GM12878 (cell line): ENCODE measurements around the gene TTLL12. TPM values are rescaled to one million over a fixed set of nuclear protein-coding genes. Genes with fewer than 3 reads are reported as not detected.

Experiments
- ATAC-seq: fragments of 200-7000 bp; cut with Tn5 transposase; 3 replicates; pipeline ENCODE4 v1.9.1; 2020; ENCODE audit warnings: mild to moderate bottlenecking, moderate library complexity
- BruUV-seq: library from RNA; stranded (reverse); fragments of 400-500 nt; replicated peaks from 2 replicates; lab custom pipeline; 2021; lab: Mats Ljungman, UMichigan
- CTCF ChIA-PET: fragments of 300-600 bp; sonication (Branson Sonifier 250); formaldehyde crosslinking; extraction: SDS; loops from one replicate; lab custom pipeline; 2021; ENCODE audit warnings: inconsistent platforms; lab: Yijun Ruan, JAX
- POLR2A ChIA-PET: fragments of 350-600 bp; formaldehyde crosslinking; extraction: SDS; loops from one replicate; lab custom pipeline; 2021; ENCODE audit warnings: inconsistent platforms; lab: Charles Lee
- RAD21 ChIA-PET: fragments of 300-600 bp; sonication (Branson Sonifier 250); formaldehyde crosslinking; loops from one replicate; lab custom pipeline; 2023; ENCODE audit warnings: antibody characterized with exemption; ENCODE audit not compliant: unreplicated experiment; lab: Charles Lee
- SMC1A ChIA-PET: fragments of 300-600 bp; sonication (Branson Sonifier 250); formaldehyde crosslinking; loops from one replicate; lab custom pipeline; 2023; ENCODE audit not compliant: unreplicated experiment, uncharacterized antibody; lab: Charles Lee
- DNase-seq: peaks from one replicate; pipeline ENCODE4 v3.0.0-alpha.2; 2011; ENCODE audit warnings: low read depth, low spot score
- FAIRE-seq: peaks from 3 replicates; lab custom pipeline; 2011; peaks lifted over from hg19 to GRCh38; lab: Jason Lieb, UNC
- H2AFZ ChIP-seq: 2 replicates; pipeline ENCODE4 v1.6.0; 2011; ENCODE audit warnings: low read depth, low read length, control low read depth; ENCODE audit not compliant: control insufficient read depth
- H3K27ac ChIP-seq: 2 replicates; pipeline ENCODE4 v1.5.1; 2011; ENCODE audit warnings: control low read depth; ENCODE audit not compliant: control insufficient read depth, insufficient read depth
- H3K27me3 ChIP-seq, 2 experiments: replicated peaks in 1 of 2; 2 replicates each; pipeline versions ENCODE4 v1.6.0 to v1.6.1; 2011; ENCODE audit warnings: low read length in 1 of 2; ENCODE audit not compliant: control insufficient read depth in 2 of 2, insufficient read depth in 2 of 2
- H3K36me3 ChIP-seq, 2 experiments: 2 replicates each; pipeline ENCODE4 v1.5.1; 2011; ENCODE audit warnings: low read length in 1 of 2; ENCODE audit not compliant: control insufficient read depth in 2 of 2, insufficient read depth in 2 of 2
- H3K4me1 ChIP-seq: 2 replicates; pipeline ENCODE4 v1.6.1; 2011; ENCODE audit warnings: mild to moderate bottlenecking, low read length, moderate library complexity, mixed read lengths; ENCODE audit not compliant: control insufficient read depth, insufficient read depth
- H3K4me2 ChIP-seq: 2 replicates; pipeline ENCODE4 v1.6.0; 2011; ENCODE audit warnings: control low read depth; ENCODE audit not compliant: control insufficient read depth, insufficient read depth
- H3K4me3 ChIP-seq: fragments of 200-600 bp; sonication (generic); 2 replicates; pipeline ENCODE4 v1.5.1; 2016
- H3K79me2 ChIP-seq: 2 replicates; pipeline ENCODE4 v1.6.0; 2011; ENCODE audit warnings: low read length; ENCODE audit not compliant: control insufficient read depth, insufficient read depth
- H3K9ac ChIP-seq: 2 replicates; pipeline ENCODE4 v1.8.0; 2011; ENCODE audit warnings: low read length, control low read depth, mixed read lengths; ENCODE audit not compliant: control insufficient read depth, insufficient read depth
- H3K9me3 ChIP-seq: replicated peaks from 3 replicates; pipeline ENCODE4 v1.5.1; 2011; ENCODE audit warnings: mild to moderate bottlenecking, low read length; ENCODE audit not compliant: control insufficient read depth, insufficient read depth
- H4K20me1 ChIP-seq: 2 replicates; pipeline ENCODE4 v1.6.0; 2011; ENCODE audit not compliant: control insufficient read depth, insufficient read depth
- ATF3 ChIP-seq: IDR thresholded peaks from 2 replicates; pipeline ENCODE4 v1.6.1; 2011; ENCODE audit warnings: low read depth, mild to moderate bottlenecking, low read length, moderate library complexity, borderline replicate concordance; ENCODE audit errors: extremely low read depth
- BMI1 ChIP-seq: fragments of 450-650 bp; IDR thresholded peaks from 2 replicates; pipeline ENCODE4 v1.6.1; 2016; ENCODE audit warnings: mild to moderate bottlenecking, moderate library complexity, borderline replicate concordance
- CBFB ChIP-seq: IDR thresholded peaks from 2 replicates; pipeline ENCODE4 v1.6.1; 2016; ENCODE audit warnings: antibody characterized with exemption, low read depth
- ETV6 ChIP-seq, 2 experiments: fragments of 450-650 bp in 1 of 2; IDR thresholded peaks in 1 of 2; conservative IDR thresholded peaks in 1 of 2; 2 replicates each; pipeline ENCODE4 v1.6.1; 2014; ENCODE audit warnings: antibody characterized with exemption in 1 of 2, borderline replicate concordance in 1 of 2, low read depth in 1 of 2, mild to moderate bottlenecking in 1 of 2, moderate library complexity in 1 of 2
- EZH2 ChIP-seq: IDR thresholded peaks from 2 replicates; pipeline ENCODE4 v1.6.1; 2012; ENCODE audit warnings: low read depth, mild to moderate bottlenecking, control low read depth, inconsistent platforms, low read length, borderline replicate concordance; ENCODE audit not compliant: control insufficient read depth
- FOXK2 ChIP-seq: fragments of 450-650 bp; IDR thresholded peaks from 2 replicates; pipeline ENCODE4 v1.6.1; 2017; ENCODE audit warnings: mild to moderate bottlenecking, moderate library complexity
- LARP7 ChIP-seq: fragments of 450-650 bp; IDR thresholded peaks from 2 replicates; pipeline ENCODE4 v1.6.1; 2017; ENCODE audit warnings: mild to moderate bottlenecking
- MEF2B ChIP-seq: fragments of 450-650 bp; IDR thresholded peaks from 2 replicates; pipeline ENCODE4 v1.6.1; 2018; ENCODE audit warnings: mild to moderate bottlenecking, moderate library complexity; ENCODE audit not compliant: partially characterized antibody, poor library complexity, severe bottlenecking
- PAX5 ChIP-seq: IDR thresholded peaks from 2 replicates; pipeline ENCODE4 v1.6.1; 2011; ENCODE audit warnings: low read depth, low read length, borderline replicate concordance
- PML ChIP-seq: IDR thresholded peaks from 2 replicates; pipeline ENCODE4 v1.6.1; 2012; ENCODE audit warnings: low read length, inconsistent platforms
- POLR2AphosphoS2 ChIP-seq: IDR thresholded peaks from 2 replicates; pipeline ENCODE4 v1.6.1; 2011; ENCODE audit warnings: low read depth, mild to moderate bottlenecking, low read length, improper control_type of control experiment, moderate library complexity
- SMARCA5 ChIP-seq: fragments of 450-650 bp; IDR thresholded peaks from 2 replicates; pipeline ENCODE4 v1.6.1; 2017; ENCODE audit warnings: mild to moderate bottlenecking
- SRF ChIP-seq, 2 experiments: IDR thresholded peaks; 2 replicates each; pipeline ENCODE4 v1.6.1; 2011; ENCODE audit warnings: low read depth in 2 of 2, low read length in 2 of 2, mild to moderate bottlenecking in 1 of 2, moderate library complexity in 1 of 2
- STAT1 ChIP-seq: fragments of 450-650 bp; conservative IDR thresholded peaks from 2 replicates; pipeline ENCODE4 v1.6.1; 2014; ENCODE audit warnings: antibody characterized with exemption, mild to moderate bottlenecking
- USF1 ChIP-seq: IDR thresholded peaks from 2 replicates; pipeline ENCODE4 v1.6.1; 2011; ENCODE audit warnings: borderline replicate concordance, low read depth, mild to moderate bottlenecking, moderate library complexity, mixed read lengths, low read length; ENCODE audit not compliant: insufficient read depth; ENCODE audit errors: extremely low read length
- YY1 ChIP-seq: IDR thresholded peaks from 2 replicates; pipeline ENCODE4 v1.6.1; 2011; ENCODE audit warnings: low read depth, mild to moderate bottlenecking, low read length
- ZBTB4 ChIP-seq: fragments of 450-650 bp; formaldehyde crosslinking; IDR thresholded peaks from 2 replicates; pipeline ENCODE4 v1.4.0; 2022; ENCODE audit warnings: mild to moderate bottlenecking, moderate library complexity
- ZNF384 ChIP-seq: IDR thresholded peaks from 2 replicates; pipeline ENCODE4 v1.6.1; 2012; ENCODE audit warnings: low read depth, mild to moderate bottlenecking, low read length, improper control_type of control experiment, borderline replicate concordance
- ZSCAN29 ChIP-seq: fragments of 450-650 bp; IDR thresholded peaks from 2 replicates; pipeline ENCODE4 v1.6.1; 2017; ENCODE audit warnings: mild to moderate bottlenecking, moderate library complexity
- WGBS: methylation state at CpG from one replicate; pipeline ENCODE4 v1.1.6; 2016; ENCODE audit warnings: low lambda C conversion rate; ENCODE audit not compliant: insufficient replicate concordance, insufficient coverage; ENCODE audit errors: missing lambda C conversion rate; 5-methylcytosine and 5-hydroxymethylcytosine counted together
- in situ Hi-C: fragments of 300-500 bp; cut with MboI; formaldehyde crosslinking; loops from 9 replicates; pipeline ENCODE4 v1.14.3; 2018; ENCODE audit warnings: mixed read lengths
- intact Hi-C: fragments of 100-400 bp; cut with micrococcal nuclease; formaldehyde crosslinking; loops from one replicate; pipeline ENCODE4 v1.14.2; 2022; ENCODE audit not compliant: unreplicated experiment
- polyA plus RNA-seq, 11 experiments: library from polyadenylated mRNA; depleted of rRNA in 4 of 11; unstranded in 6 of 11; stranded (reverse) in 5 of 11; fragments of >200 nt; fragmentation: Nextera tagmentation in 4 of 11; fragmentation: Illumina TruSeq in 1 of 11; extraction: Ambion mirVana in 4 of 11; extraction: Trizol in 1 of 11; gene quantifications; 1 replicate in 1 of 11; 2 replicates in 10 of 11; pipeline versions ENCODE4 v1.2.1 to v1.2.3, GENCODE V29; 2011 to 2016; ENCODE audit warnings: inconsistent platforms in 2 of 11, missing spikeins in 2 of 11, low read depth in 1 of 11
- total RNA-seq, 4 experiments: library from RNA; depleted of rRNA in 3 of 4; stranded (reverse); fragments of >200 nt in 3 of 4; fragmentation: Illumina TruSeq in 1 of 4; extraction: Trizol in 1 of 4; gene quantifications; 2 replicates each; pipeline versions ENCODE4 v1.2.1 to v1.2.3, GENCODE V29; 2013 to 2021
- TF ChIP-seq, protein P1 (sequence below): fragments of 450-650 bp; IDR thresholded peaks from 2 replicates; pipeline ENCODE4 v1.6.1; 2014; ENCODE audit warnings: mild to moderate bottlenecking

Gene TTLL12
- total and polyA plus RNA-seq, 10 of the 15 experiments (the other 5 are each of a cell fraction or from before 2014, with no cell fraction given): 1.00 to 89.8 (median 38.5) TPM

DNA sequence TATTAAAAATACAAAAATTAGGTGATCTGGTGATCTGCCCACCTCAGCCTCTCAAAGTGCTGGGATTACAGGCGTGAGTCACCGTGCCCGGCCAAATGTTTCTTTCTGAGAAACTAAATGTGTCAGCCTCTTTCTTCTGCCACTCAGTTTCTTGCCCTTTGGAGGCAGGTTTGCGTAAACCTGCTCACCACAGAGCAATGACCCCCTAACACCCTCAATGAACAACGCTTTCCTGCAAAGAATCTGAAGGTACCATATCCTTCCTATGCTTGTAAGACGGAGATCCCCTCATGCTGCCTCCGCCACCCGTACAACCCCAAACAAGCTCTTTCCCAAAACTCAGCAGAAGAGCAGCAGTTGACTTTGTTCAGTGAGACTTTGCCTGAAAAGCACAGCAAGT, 38.7 kb upstream of the TTLL12 start:
- intact Hi-C loops: no loop called here
- TF ChIP-seq ATF3 (no peak), ZNF384 (no peak), BMI1 (no peak), CBFB (no peak), PAX5 (no peak), FOXK2 (no peak), POLR2AphosphoS2 (no peak), USF1 (no peak), PML (no peak), SMARCA5 (no peak), ZSCAN29 (no peak), MEF2B (no peak), ETV6 (conservative IDR thresholded peaks at IDR 0.05 in 1 of 2, IDR thresholded peaks at IDR 0.05 in 1 of 2; ENCODE audit: borderline replicate concordance in 1 of 2, low read depth in 1 of 2) (no peak), ZBTB4 (CRISPR knock-in tag) (no peak), YY1 (no peak), SRF (IDR thresholded peaks at IDR 0.05; ENCODE audit: low read depth in 2 of 2, low read length in 2 of 2) (no peak), STAT1 (no peak), LARP7 (no peak), EZH2 (no peak)
- TF ChIP-seq, protein P1, sequence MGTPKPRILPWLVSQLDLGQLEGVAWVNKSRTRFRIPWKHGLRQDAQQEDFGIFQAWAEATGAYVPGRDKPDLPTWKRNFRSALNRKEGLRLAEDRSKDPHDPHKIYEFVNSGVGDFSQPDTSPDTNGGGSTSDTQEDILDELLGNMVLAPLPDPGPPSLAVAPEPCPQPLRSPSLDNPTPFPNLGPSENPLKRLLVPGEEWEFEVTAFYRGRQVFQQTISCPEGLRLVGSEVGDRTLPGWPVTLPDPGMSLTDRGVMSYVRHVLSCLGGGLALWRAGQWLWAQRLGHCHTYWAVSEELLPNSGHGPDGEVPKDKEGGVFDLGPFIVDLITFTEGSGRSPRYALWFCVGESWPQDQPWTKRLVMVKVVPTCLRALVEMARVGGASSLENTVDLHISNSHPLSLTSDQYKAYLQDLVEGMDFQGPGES: no peak
- POLR2A ChIA-PET: no interaction called here
- Histone ChIP-seq H3K9me3 (no peaks in the 10 kb centered on the region), H3K4me1 (no peaks in the 10 kb centered on the region), H4K20me1 (no peaks in the 10 kb centered on the region), H3K4me3 (no peak overlapping the region), H3K36me3 (no peaks in the 10 kb centered on the region), H3K27me3 (peaks cover 0 to 4% of the 10 kb centered on the region in 2 experiments; a peak in 3 of 4 replicates), H2AFZ (no peak overlapping the region), H3K27ac (no peak overlapping the region), H3K9ac (no peak overlapping the region), H3K79me2 (no peaks in the 10 kb centered on the region), H3K4me2 (no peak overlapping the region)
- ATAC-seq (no peak), DNase-seq (no peak), FAIRE-seq (no peak)
- CTCF ChIA-PET: no interaction called here
- in situ Hi-C loops: no loop called here
- no TSS peak for BruUV-seq
- RAD21 ChIA-PET: no interaction called here
- WGBS: 50% methylated on average over 8 of the region's 8 CpGs
- SMC1A ChIA-PET: no interaction called here
